Fibroblast of lung (primary cell): ENCODE measurements around the gene EPHA10.
"Not testable (repeated sequence)": the region's sequence is repeated elsewhere in the genome, so short reads cannot be mapped to it uniquely, and the experiment has no call there.

Experiments used
- CTCF ChIP-seq, 2 donors: IDR thresholded peaks in 1 of 2; conservative IDR thresholded peaks in 1 of 2; 1 replicate in 1 of 2; 2 replicates in 1 of 2; pipeline ENCODE4 v1.5.1; 2011 to 2012; ENCODE audit warnings: low read length in 2 of 2, control low read depth in 1 of 2, inconsistent platforms in 1 of 2, low read depth in 1 of 2, mild to moderate bottlenecking in 1 of 2
- EZH2 ChIP-seq: IDR thresholded peaks from 2 replicates; pipeline ENCODE4 v1.5.1; 2012; ENCODE audit warnings: low read length, control low read depth, mild to moderate bottlenecking; ENCODE audit errors: missing control alignments

- not testable (repeated sequence) for TF ChIP-seq CTCF (conservative IDR thresholded peaks at IDR 0.05 in 1 of 2, IDR thresholded peaks at IDR 0.05 in 1 of 2; ENCODE audit: low read depth in 1 of 2, low read length in 2 of 2); EZH2
Observed at GRCh38 chr1:37687764-37688163, 77.2 kb downstream of the EPHA10 start.
